OCI-LY1 (cell line): Measurements from ENCODE around the gene CFD.

Source experiments
- H2AFZ ChIP-seq: fragments of 200-600 bp; sonication (generic), shearing (Covaris generic); 2 replicates; pipeline ENCODE4 v1.6.0; 2014; ENCODE audit warnings: antibody characterized with exemption, mild to moderate bottlenecking, low read length
- H3F3A ChIP-seq: fragments of 200-600 bp; sonication (generic), shearing (Covaris generic); 2 replicates; pipeline ENCODE4 v1.6.0; 2014; ENCODE audit warnings: mild to moderate bottlenecking, antibody characterized with exemption, low read length, moderate library complexity; ENCODE audit not compliant: insufficient read depth
- H3K27ac ChIP-seq: fragments of 200-600 bp; sonication (generic); 2 replicates; pipeline ENCODE4 v1.5.1; 2014; ENCODE audit warnings: low read length, mixed run types, mild to moderate bottlenecking, low read depth; ENCODE audit not compliant: poor library complexity, severe bottlenecking
- H3K27me3 ChIP-seq: fragments of 200-600 bp; sonication (generic); 2 replicates; pipeline ENCODE4 v1.6.0; 2014; ENCODE audit warnings: antibody characterized with exemption, mild to moderate bottlenecking, low read length, moderate library complexity; ENCODE audit not compliant: insufficient read depth
- H3K36me3 ChIP-seq: fragments of 200-600 bp; sonication (generic); 2 replicates; pipeline ENCODE4 v1.6.1; 2014; ENCODE audit warnings: mild to moderate bottlenecking, antibody characterized with exemption, low read length, moderate library complexity, mixed read lengths; ENCODE audit not compliant: insufficient read depth
- H3K4me1 ChIP-seq: fragments of 200-600 bp; sonication (generic); 2 replicates; pipeline ENCODE4 v1.5.1; 2014; ENCODE audit warnings: mild to moderate bottlenecking, low read length, moderate library complexity; ENCODE audit not compliant: insufficient read depth, severe bottlenecking
- H3K4me2 ChIP-seq: fragments of 200-600 bp; sonication (generic), shearing (Covaris generic); 2 replicates; pipeline ENCODE4 v1.6.1; 2014; ENCODE audit warnings: low read length
- H3K4me3 ChIP-seq: fragments of 200-600 bp; sonication (generic); 2 replicates; pipeline ENCODE4 v1.5.1; 2014; ENCODE audit warnings: low read length, low read depth, mild to moderate bottlenecking, mixed read lengths; ENCODE audit not compliant: poor library complexity, severe bottlenecking
- H3K79me2 ChIP-seq: fragments of 200-600 bp; shearing (Covaris generic); 2 replicates; pipeline ENCODE4 v1.6.1; 2016; ENCODE audit warnings: mixed run types, low read length, mixed read lengths; ENCODE audit not compliant: insufficient read depth
- H3K9ac ChIP-seq: fragments of 200-600 bp; sonication (generic), shearing (Covaris generic); 2 replicates; pipeline ENCODE4 v1.6.1; 2014; ENCODE audit warnings: mild to moderate bottlenecking, low read length, mixed read lengths
- H3K9me2 ChIP-seq: fragments of 200-600 bp; sonication (generic), shearing (Covaris generic); 2 replicates; pipeline ENCODE4 v1.6.1; 2014; ENCODE audit warnings: low read depth, mild to moderate bottlenecking, low read length, mixed read lengths
- H3K9me3 ChIP-seq: fragments of 200-600 bp; shearing (Covaris generic); 2 replicates; pipeline ENCODE4 v1.6.1; 2014; ENCODE audit warnings: low read length, mixed read lengths
- H4K20me1 ChIP-seq: fragments of 200-600 bp; sonication (generic), shearing (Covaris generic); 2 replicates; pipeline ENCODE4 v1.6.0; 2016; ENCODE audit warnings: mild to moderate bottlenecking, low read length; ENCODE audit not compliant: insufficient read depth
- CTCF ChIP-seq: fragments of 200-600 bp; sonication (generic), shearing (Covaris generic); IDR thresholded peaks from 2 replicates; pipeline ENCODE4 v1.5.1; 2017; ENCODE audit warnings: mild to moderate bottlenecking, antibody characterized with exemption, low read length, moderate library complexity, mixed read lengths
- EZH2 ChIP-seq: fragments of 200-600 bp; sonication (generic), shearing (Covaris generic); IDR thresholded peaks from 2 replicates; pipeline ENCODE4 v1.8.0; 2017; ENCODE audit warnings: borderline replicate concordance, mixed run types, mild to moderate bottlenecking, antibody characterized with exemption, low read length, moderate library complexity, mixed read lengths

Gene CFD

GRCh38 chr19:866769-867300, 7.4 kb downstream of the CFD start:
- Histone ChIP-seq H3K4me3 (no peak overlapping the region), H4K20me1 (no peaks in the 10 kb centered on the region), H3K9ac (no peak overlapping the region), H3K9me2 (no peaks in the 10 kb centered on the region), H3K27ac (no peak overlapping the region), H3K4me2 (no peak overlapping the region), H2AFZ (no peak overlapping the region), H3K79me2 (no peaks in the 10 kb centered on the region), H3K4me1 (peaks cover 14% of the 10 kb centered on the region), H3F3A (no peaks in the 10 kb centered on the region), H3K27me3 (no peaks in the 10 kb centered on the region), H3K36me3 (peaks cover 26% of the 10 kb centered on the region), H3K9me3 (no peaks in the 10 kb centered on the region)
- TF ChIP-seq EZH2 (no peak), CTCF (no peak)

- no peaks in the 10 kb centered on the region for H3K27me3 ChIP-seq
Observed at GRCh38 chr19:867301-867793, 7.9 kb downstream of the CFD start.

GRCh38 chr19:867855-868457, 8.5 kb downstream of the CFD start:
- H3K4me2 ChIP-seq: no peak overlapping the region
- H3F3A ChIP-seq: no peaks in the 10 kb centered on the region
- H3K9ac ChIP-seq: no peak overlapping the region

More at GRCh38 chr19:867301-867793, 7.9 kb downstream of the CFD start:
- Histone ChIP-seq H3K27ac (no peak overlapping the region), H2AFZ (no peak overlapping the region), H3K4me2 (no peak overlapping the region), H3K4me1 (peaks cover 20% of the 10 kb centered on the region), H3K79me2 (no peaks in the 10 kb centered on the region), H3F3A (no peaks in the 10 kb centered on the region), H3K4me3 (no peak overlapping the region), H3K36me3 (peaks cover 26% of the 10 kb centered on the region), H3K9ac (no peak overlapping the region), H4K20me1 (no peaks in the 10 kb centered on the region), H3K9me2 (no peaks in the 10 kb centered on the region), H3K9me3 (no peaks in the 10 kb centered on the region)
- TF ChIP-seq CTCF (no peak), EZH2 (no peak)

More at GRCh38 chr19:867855-868457, 8.5 kb downstream of the CFD start:
- Histone ChIP-seq H3K27ac (no peak overlapping the region), H3K4me1 (peaks cover 18% of the 10 kb centered on the region), H3K9me3 (no peaks in the 10 kb centered on the region), H3K36me3 (peaks cover 26% of the 10 kb centered on the region), H4K20me1 (no peaks in the 10 kb centered on the region), H3K9me2 (no peaks in the 10 kb centered on the region), H3K79me2 (no peaks in the 10 kb centered on the region), H3K27me3 (no peaks in the 10 kb centered on the region), H3K4me3 (no peak overlapping the region), H2AFZ (no peak overlapping the region)
- TF ChIP-seq EZH2: no peak
